ENCODE results near the gene SLC10A7.

The SLC10A7 gene

GRCh38 chr4:146238107-146238506 lies 283.6 kb downstream of the SLC10A7 start:
- H3K4me2 ChIP-seq (ENCODE audit: low read depth, low read length), result no peak overlapping the region
- H3K36me3 ChIP-seq (replicated peaks; ENCODE audit: insufficient read depth, low read length), result no peaks in the 10 kb centered on the region
- no peaks in the 10 kb centered on the region for H3K27me3 ChIP-seq (replicated peaks; ENCODE audit: insufficient read depth, low read length)
- no peaks in the 10 kb centered on the region for H3F3A ChIP-seq (ENCODE audit: insufficient read depth, low read length)
- no peak for DNase-seq
- H3K4me1 ChIP-seq (ENCODE audit: low read length), result no peaks in the 10 kb centered on the region
- H3K9me2 ChIP-seq (replicated peaks; ENCODE audit: insufficient read depth, low read length), result no peaks in the 10 kb centered on the region
- no peak overlapping the region for H3K27ac ChIP-seq (ENCODE audit: low read length)
- H4K20me1 ChIP-seq (ENCODE audit: insufficient read depth, low read length), result no peaks in the 10 kb centered on the region
- no peak overlapping the region for H3K4me3 ChIP-seq (ENCODE audit: low read length)
- H2AFZ ChIP-seq (ENCODE audit: low read length), result no peak overlapping the region
- H3K9ac ChIP-seq (ENCODE audit: low read length), result no peak overlapping the region
- TF ChIP-seq EZH2phosphoT487 (IDR thresholded peaks at IDR 0.05; ENCODE audit: low read length) (no peak), EZH2 (optimal IDR thresholded peaks at IDR 0.05; ENCODE audit: low read depth, low read length) (no peak)
- TF ChIP-seq, protein P1, sequence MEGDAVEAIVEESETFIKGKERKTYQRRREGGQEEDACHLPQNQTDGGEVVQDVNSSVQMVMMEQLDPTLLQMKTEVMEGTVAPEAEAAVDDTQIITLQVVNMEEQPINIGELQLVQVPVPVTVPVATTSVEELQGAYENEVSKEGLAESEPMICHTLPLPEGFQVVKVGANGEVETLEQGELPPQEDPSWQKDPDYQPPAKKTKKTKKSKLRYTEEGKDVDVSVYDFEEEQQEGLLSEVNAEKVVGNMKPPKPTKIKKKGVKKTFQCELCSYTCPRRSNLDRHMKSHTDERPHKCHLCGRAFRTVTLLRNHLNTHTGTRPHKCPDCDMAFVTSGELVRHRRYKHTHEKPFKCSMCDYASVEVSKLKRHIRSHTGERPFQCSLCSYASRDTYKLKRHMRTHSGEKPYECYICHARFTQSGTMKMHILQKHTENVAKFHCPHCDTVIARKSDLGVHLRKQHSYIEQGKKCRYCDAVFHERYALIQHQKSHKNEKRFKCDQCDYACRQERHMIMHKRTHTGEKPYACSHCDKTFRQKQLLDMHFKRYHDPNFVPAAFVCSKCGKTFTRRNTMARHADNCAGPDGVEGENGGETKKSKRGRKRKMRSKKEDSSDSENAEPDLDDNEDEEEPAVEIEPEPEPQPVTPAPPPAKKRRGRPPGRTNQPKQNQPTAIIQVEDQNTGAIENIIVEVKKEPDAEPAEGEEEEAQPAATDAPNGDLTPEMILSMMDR (IDR thresholded peaks at IDR 0.05; ENCODE audit: low read length), result no peak
- no peaks in the 10 kb centered on the region for H3K79me2 ChIP-seq (ENCODE audit: low read length)
- H3K9me3 ChIP-seq (replicated peaks; ENCODE audit: insufficient read depth, low read length), result no peaks in the 10 kb centered on the region

DNA sequence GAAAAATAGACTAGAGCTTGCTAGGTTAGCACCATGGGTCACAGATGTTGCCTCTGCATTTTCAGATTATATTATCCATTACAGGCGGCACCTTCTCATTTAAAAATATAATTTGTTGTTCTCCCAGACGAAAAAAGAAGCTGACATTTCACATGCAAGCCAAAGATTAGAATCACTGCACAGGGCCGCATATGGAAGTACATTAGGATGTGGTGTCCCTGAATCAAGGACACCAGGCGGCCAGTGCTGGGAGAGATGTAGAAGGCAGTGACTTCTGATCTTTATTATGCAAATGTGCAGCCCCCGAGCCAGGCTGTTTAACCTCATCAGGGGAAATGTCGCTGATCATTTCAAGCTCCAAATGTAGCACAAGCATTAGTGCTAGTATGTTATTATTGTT lies 284.6 kb downstream of the SLC10A7 start:
- Histone ChIP-seq H3K4me2 (ENCODE audit: low read depth, low read length) (no peak overlapping the region), H3K9ac (ENCODE audit: low read length) (no peak overlapping the region), H3K4me1 (ENCODE audit: low read length) (no peaks in the 10 kb centered on the region), H2AFZ (ENCODE audit: low read length) (no peak overlapping the region), H3K36me3 (replicated peaks; ENCODE audit: insufficient read depth, low read length) (no peaks in the 10 kb centered on the region), H3K9me2 (replicated peaks; ENCODE audit: insufficient read depth, low read length) (no peaks in the 10 kb centered on the region), H3K27ac (ENCODE audit: low read length) (no peak overlapping the region), H3F3A (ENCODE audit: insufficient read depth, low read length) (no peaks in the 10 kb centered on the region), H3K79me2 (ENCODE audit: low read length) (no peaks in the 10 kb centered on the region), H4K20me1 (ENCODE audit: insufficient read depth, low read length) (no peaks in the 10 kb centered on the region), H3K27me3 (replicated peaks; ENCODE audit: insufficient read depth, low read length) (no peaks in the 10 kb centered on the region), H3K4me3 (ENCODE audit: low read length) (no peak overlapping the region), H3K9me3 (replicated peaks; ENCODE audit: insufficient read depth, low read length) (no peaks in the 10 kb centered on the region)
- no peak for DNase-seq
- TF ChIP-seq EZH2phosphoT487 (IDR thresholded peaks at IDR 0.05; ENCODE audit: low read length), result no peak

DNA sequence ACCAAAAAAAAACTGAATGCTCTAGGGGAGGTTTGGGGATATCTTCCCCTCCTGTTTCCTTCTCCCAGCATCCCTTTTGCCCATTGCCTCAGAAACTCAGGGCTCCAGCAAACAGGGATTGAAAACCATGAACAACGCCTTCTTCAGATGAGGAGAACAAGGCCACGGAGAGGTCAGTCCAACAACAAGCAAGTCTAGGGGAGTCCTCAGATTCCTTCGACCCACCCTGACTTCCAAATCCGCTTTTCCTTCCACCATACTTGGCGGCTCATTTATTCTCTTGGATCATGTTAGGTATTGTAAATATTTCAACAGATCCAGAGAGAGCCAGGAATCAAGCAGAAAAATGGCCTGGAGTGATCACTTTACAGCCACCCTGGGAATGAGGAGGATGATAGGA lies 285.5 kb downstream of the SLC10A7 start:
- no peaks in the 10 kb centered on the region for H3F3A ChIP-seq (ENCODE audit: insufficient read depth, low read length)
- no peak overlapping the region for H3K9ac ChIP-seq (ENCODE audit: low read length)
- no peak overlapping the region for H2AFZ ChIP-seq (ENCODE audit: low read length)
- DNase-seq, result no peak
- no peaks in the 10 kb centered on the region for H3K36me3 ChIP-seq (replicated peaks; ENCODE audit: insufficient read depth, low read length)
- H3K79me2 ChIP-seq (ENCODE audit: low read length), result no peaks in the 10 kb centered on the region
- no peak overlapping the region for H3K27ac ChIP-seq (ENCODE audit: low read length)
- H3K9me2 ChIP-seq (replicated peaks; ENCODE audit: insufficient read depth, low read length), result no peaks in the 10 kb centered on the region
- H3K4me3 ChIP-seq (ENCODE audit: low read length), result no peak overlapping the region
- TF ChIP-seq, protein P1 (IDR thresholded peaks at IDR 0.05; ENCODE audit: low read length), result no peak
- no peak for TF ChIP-seq EZH2 (optimal IDR thresholded peaks at IDR 0.05; ENCODE audit: low read depth, low read length)
- no peak for TF ChIP-seq EZH2phosphoT487 (IDR thresholded peaks at IDR 0.05; ENCODE audit: low read length)
- no peaks in the 10 kb centered on the region for H3K4me1 ChIP-seq (ENCODE audit: low read length)
- H3K27me3 ChIP-seq (replicated peaks; ENCODE audit: insufficient read depth, low read length), result no peaks in the 10 kb centered on the region
- no peaks in the 10 kb centered on the region for H3K9me3 ChIP-seq (replicated peaks; ENCODE audit: insufficient read depth, low read length)
- H4K20me1 ChIP-seq (ENCODE audit: insufficient read depth, low read length), result no peaks in the 10 kb centered on the region
- H3K4me2 ChIP-seq (ENCODE audit: low read depth, low read length), result no peak overlapping the region

DNA sequence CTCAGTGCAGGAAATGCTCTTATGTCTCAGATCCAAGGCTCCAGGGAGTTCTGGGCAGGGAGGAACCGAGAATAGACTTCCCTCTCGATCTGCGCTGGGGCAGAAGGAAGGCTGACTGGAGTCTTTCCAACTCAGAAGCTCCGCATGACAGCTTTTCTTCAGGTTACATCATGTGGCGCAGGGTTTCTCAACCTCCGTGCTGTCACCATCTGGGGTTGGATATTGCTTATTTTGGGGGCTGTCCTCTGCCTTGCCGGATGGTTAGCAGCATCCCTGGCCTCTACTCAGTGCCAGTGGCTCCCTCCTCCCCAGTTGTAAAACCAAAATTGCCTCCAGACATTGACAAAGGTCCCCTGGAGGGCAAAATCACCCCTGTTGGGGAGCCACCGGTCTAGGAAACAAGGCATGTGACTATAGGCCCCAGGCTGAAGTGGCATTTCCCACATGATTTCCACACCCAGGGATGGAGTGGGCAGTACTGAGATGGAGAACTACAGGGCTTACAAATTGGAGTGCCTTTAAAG lies 286.0 kb downstream of the SLC10A7 start:
- DNase-seq, result no peak
- Histone ChIP-seq H3K9me2 (replicated peaks; ENCODE audit: insufficient read depth, low read length) (no peaks in the 10 kb centered on the region), H3K79me2 (ENCODE audit: low read length) (no peaks in the 10 kb centered on the region), H3K27me3 (replicated peaks; ENCODE audit: insufficient read depth, low read length) (no peaks in the 10 kb centered on the region), H3K4me2 (ENCODE audit: low read depth, low read length) (no peak overlapping the region), H4K20me1 (ENCODE audit: insufficient read depth, low read length) (no peaks in the 10 kb centered on the region), H2AFZ (ENCODE audit: low read length) (no peak overlapping the region), H3K27ac (ENCODE audit: low read length) (no peak overlapping the region), H3K4me1 (ENCODE audit: low read length) (no peaks in the 10 kb centered on the region), H3K9me3 (replicated peaks; ENCODE audit: insufficient read depth, low read length) (no peaks in the 10 kb centered on the region), H3K9ac (ENCODE audit: low read length) (no peak overlapping the region), H3K36me3 (replicated peaks; ENCODE audit: insufficient read depth, low read length) (no peaks in the 10 kb centered on the region), H3F3A (ENCODE audit: insufficient read depth, low read length) (no peaks in the 10 kb centered on the region), H3K4me3 (ENCODE audit: low read length) (no peak overlapping the region)
- TF ChIP-seq, protein P1 (IDR thresholded peaks at IDR 0.05; ENCODE audit: low read length), result no peak
- no peak for TF ChIP-seq EZH2phosphoT487 (IDR thresholded peaks at IDR 0.05; ENCODE audit: low read length)
- no peak for TF ChIP-seq EZH2 (optimal IDR thresholded peaks at IDR 0.05; ENCODE audit: low read depth, low read length)
